PC-9 (cell line): ENCODE data around the gene PPIE.

Experiments
- EZH2 ChIP-seq: fragments of 200-600 bp; sonication (generic); IDR thresholded peaks from 2 replicates; pipeline ENCODE4 v1.8.0; 2017; ENCODE audit warnings: antibody characterized with exemption, low read depth
- TF ChIP-seq, protein P1 (sequence below): fragments of 200-600 bp; sonication (generic); conservative IDR thresholded peaks from 2 replicates; pipeline ENCODE4 v1.6.1; 2017; ENCODE audit warnings: mixed run types, antibody characterized with exemption, mild to moderate bottlenecking, moderate library complexity

DNA sequence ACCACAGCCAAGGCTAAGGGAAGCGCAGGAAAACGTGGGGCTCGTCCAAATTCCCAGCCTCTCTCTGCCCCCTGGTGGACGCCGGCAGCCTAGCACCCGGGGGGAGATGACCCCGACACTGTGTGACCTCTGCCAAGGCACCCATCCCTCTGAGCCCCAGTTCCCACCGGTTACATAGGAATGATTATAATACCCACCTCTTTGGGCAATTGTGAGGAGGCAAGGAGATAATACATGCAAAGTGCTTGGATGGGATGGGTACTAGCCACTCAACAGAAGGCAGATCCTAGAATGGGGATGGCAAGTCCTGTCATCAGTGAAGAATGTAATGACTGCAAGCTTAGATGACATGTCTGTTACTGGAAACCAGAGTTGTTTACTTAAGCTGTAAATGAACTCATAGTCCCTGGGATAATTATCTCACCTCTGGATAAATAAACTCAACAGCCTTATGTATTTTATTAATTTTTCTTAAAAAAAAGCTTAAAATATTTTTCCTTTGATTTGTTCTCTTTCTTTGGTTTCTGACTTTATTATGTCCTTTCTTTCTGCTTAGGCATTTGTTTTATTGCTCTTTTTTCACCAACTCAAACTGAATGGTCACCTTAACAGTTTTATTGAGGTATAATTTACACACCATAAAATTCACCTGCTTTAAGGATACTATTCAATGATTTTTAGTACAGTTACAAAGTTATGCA lies 61.2 kb downstream of the PPIE start:
- TF ChIP-seq, protein P1, sequence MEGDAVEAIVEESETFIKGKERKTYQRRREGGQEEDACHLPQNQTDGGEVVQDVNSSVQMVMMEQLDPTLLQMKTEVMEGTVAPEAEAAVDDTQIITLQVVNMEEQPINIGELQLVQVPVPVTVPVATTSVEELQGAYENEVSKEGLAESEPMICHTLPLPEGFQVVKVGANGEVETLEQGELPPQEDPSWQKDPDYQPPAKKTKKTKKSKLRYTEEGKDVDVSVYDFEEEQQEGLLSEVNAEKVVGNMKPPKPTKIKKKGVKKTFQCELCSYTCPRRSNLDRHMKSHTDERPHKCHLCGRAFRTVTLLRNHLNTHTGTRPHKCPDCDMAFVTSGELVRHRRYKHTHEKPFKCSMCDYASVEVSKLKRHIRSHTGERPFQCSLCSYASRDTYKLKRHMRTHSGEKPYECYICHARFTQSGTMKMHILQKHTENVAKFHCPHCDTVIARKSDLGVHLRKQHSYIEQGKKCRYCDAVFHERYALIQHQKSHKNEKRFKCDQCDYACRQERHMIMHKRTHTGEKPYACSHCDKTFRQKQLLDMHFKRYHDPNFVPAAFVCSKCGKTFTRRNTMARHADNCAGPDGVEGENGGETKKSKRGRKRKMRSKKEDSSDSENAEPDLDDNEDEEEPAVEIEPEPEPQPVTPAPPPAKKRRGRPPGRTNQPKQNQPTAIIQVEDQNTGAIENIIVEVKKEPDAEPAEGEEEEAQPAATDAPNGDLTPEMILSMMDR, result peak; percentile 96
- no peak for TF ChIP-seq EZH2
